Kidney (tissue), 14 donors: Measurements from ENCODE around the gene ASPG. TPM values are rescaled to one million over a fixed set of nuclear protein-coding genes. Genes with fewer than 3 reads are reported as not detected.

Experiments
- DNase-seq, 5 donors: peaks; one replicate each; pipeline ENCODE4 v3.0.0-alpha.2; 2013 to 2020
- FAIRE-seq: peaks from 2 replicates; lab custom pipeline; 2012; peaks lifted over from hg19 to GRCh38; lab: Jason Lieb, UNC
- H3K27ac ChIP-seq, 2 donors: one replicate each; pipeline ENCODE4 v1.7.0; 2013; ENCODE audit warnings: low read depth in 2 of 2, low read length in 2 of 2, inconsistent platforms in 1 of 2
- H3K27me3 ChIP-seq: one replicate; pipeline ENCODE4 v1.7.1; 2013; ENCODE audit warnings: low read length, inconsistent platforms; ENCODE audit not compliant: control insufficient read depth, insufficient read depth
- H3K36me3 ChIP-seq, 3 donors: one replicate each; pipeline versions ENCODE4 v1.7.0 to v1.7.1; 2013; ENCODE audit warnings: low read length in 3 of 3, control low read depth in 1 of 3, inconsistent platforms in 1 of 3; ENCODE audit not compliant: insufficient read depth in 3 of 3, control insufficient read depth in 2 of 3
- H3K4me1 ChIP-seq, 3 donors: one replicate each; pipeline versions ENCODE4 v1.7.0 to v1.7.1; 2013; ENCODE audit warnings: low read length in 3 of 3, inconsistent platforms in 1 of 3, low read depth in 1 of 3; ENCODE audit not compliant: control insufficient read depth in 2 of 3, insufficient read depth in 2 of 3
- H3K4me3 ChIP-seq, 3 donors: one replicate each; pipeline versions ENCODE4 v1.7.0 to v1.8.1; 2013; ENCODE audit warnings: low read length in 3 of 3, control low read depth in 1 of 3, inconsistent platforms in 1 of 3
- H3K9ac ChIP-seq, 3 donors: one replicate each; pipeline versions ENCODE4 v1.7.0 to v1.7.1; 2013; ENCODE audit warnings: low read length in 3 of 3, control low read depth in 1 of 3, inconsistent platforms in 1 of 3
- H3K9me3 ChIP-seq, 3 donors: one replicate each; pipeline versions ENCODE4 v1.7.0 to v1.7.1; 2013; ENCODE audit warnings: low read length in 3 of 3, control low read depth in 1 of 3, inconsistent platforms in 1 of 3; ENCODE audit not compliant: control insufficient read depth in 2 of 3, insufficient read depth in 1 of 3
- intact Hi-C: fragments of 100-400 bp; cut with DNase I; formaldehyde crosslinking; loops from one replicate; pipeline ENCODE4 v1.11.1; 2022
- polyA plus RNA-seq: library from polyadenylated mRNA; stranded (reverse); fragments of 350-450 nt; fragmentation: Illumina TruSeq; extraction: RNeasy Lipid Tissue Mini Kit (QIAGEN cat#74804); gene quantifications from one replicate; pipeline ENCODE4 v1.2.3, GENCODE V29; 2014; ENCODE audit warnings: low read depth, low replicate concordance; ENCODE audit not compliant: insufficient read depth
- total RNA-seq: library from RNA; stranded (reverse); fragmentation: NEBNext Ultra II Directional; extraction: Animal tissue kit (Norgen Biotek cat#: 25700); gene quantifications from one replicate; pipeline ENCODE4 v1.2.1, GENCODE V29; 2021
- TF ChIP-seq, protein P1 (sequence below): IDR thresholded peaks from 3 replicates; pipeline ENCODE4 v1.5.1; 2012; ENCODE audit warnings: mild to moderate bottlenecking, moderate library complexity, borderline replicate concordance; ENCODE audit not compliant: insufficient read depth; ENCODE audit errors: extremely low read depth
- donor health status: control.
- donor health status: control.
- donor health status: control.
- donor health status: control.
- donor health status: control.
- donor health status: DM: yes; HTN: yes; CAD: no.
- donor health status: Normal renal cell carcinoma (clear cell type).

Gene ASPG
- total and polyA plus RNA-seq, 2 donors from 2014 or later = 2.5 to 58.1 TPM

DNA sequence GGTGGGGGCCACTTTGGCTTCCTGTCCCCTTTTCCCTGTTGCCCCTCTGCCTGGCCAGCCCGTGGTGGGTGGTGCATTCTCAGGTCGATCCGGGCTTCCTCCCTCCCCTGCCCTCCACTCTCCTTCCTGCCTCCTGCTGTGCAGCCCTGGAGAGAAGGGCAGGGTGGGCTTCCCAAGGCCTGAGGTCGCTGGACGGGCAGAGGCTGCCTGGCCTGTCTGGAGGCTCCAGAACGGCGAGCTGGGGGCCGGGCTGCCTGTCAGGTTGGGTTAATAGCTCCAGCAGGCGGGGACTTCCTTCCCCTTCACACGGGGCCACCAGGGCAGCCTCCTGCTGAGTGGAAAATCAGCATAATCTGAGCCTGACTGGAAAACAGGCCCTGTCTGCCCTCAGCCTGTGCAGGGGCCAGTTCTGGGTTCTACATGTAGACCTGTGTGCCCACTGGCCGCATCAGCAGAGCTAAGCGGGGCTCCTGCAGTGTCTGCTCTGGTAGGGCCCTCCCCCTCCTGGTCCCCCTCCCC lies 64.2 kb downstream of the ASPG start:
- Histone ChIP-seq H3K4me1 (peaks cover 0 to 5% (median 0%) of the 10 kb centered on the region in 3 donors), H3K9ac (no peak overlapping the region), H3K27me3 (no peaks in the 10 kb centered on the region), H3K4me3 (no peak overlapping the region), H3K36me3 (no peaks in the 10 kb centered on the region), H3K27ac (no peak overlapping the region), H3K9me3 (no peaks in the 10 kb centered on the region)
- intact Hi-C loops = no loop called here
- no peak for FAIRE-seq
- TF ChIP-seq, protein P1, sequence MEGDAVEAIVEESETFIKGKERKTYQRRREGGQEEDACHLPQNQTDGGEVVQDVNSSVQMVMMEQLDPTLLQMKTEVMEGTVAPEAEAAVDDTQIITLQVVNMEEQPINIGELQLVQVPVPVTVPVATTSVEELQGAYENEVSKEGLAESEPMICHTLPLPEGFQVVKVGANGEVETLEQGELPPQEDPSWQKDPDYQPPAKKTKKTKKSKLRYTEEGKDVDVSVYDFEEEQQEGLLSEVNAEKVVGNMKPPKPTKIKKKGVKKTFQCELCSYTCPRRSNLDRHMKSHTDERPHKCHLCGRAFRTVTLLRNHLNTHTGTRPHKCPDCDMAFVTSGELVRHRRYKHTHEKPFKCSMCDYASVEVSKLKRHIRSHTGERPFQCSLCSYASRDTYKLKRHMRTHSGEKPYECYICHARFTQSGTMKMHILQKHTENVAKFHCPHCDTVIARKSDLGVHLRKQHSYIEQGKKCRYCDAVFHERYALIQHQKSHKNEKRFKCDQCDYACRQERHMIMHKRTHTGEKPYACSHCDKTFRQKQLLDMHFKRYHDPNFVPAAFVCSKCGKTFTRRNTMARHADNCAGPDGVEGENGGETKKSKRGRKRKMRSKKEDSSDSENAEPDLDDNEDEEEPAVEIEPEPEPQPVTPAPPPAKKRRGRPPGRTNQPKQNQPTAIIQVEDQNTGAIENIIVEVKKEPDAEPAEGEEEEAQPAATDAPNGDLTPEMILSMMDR = no peak
- peak in 4 of 5 donors; percentile 44 to 83 (median 70) for DNase-seq

DNA sequence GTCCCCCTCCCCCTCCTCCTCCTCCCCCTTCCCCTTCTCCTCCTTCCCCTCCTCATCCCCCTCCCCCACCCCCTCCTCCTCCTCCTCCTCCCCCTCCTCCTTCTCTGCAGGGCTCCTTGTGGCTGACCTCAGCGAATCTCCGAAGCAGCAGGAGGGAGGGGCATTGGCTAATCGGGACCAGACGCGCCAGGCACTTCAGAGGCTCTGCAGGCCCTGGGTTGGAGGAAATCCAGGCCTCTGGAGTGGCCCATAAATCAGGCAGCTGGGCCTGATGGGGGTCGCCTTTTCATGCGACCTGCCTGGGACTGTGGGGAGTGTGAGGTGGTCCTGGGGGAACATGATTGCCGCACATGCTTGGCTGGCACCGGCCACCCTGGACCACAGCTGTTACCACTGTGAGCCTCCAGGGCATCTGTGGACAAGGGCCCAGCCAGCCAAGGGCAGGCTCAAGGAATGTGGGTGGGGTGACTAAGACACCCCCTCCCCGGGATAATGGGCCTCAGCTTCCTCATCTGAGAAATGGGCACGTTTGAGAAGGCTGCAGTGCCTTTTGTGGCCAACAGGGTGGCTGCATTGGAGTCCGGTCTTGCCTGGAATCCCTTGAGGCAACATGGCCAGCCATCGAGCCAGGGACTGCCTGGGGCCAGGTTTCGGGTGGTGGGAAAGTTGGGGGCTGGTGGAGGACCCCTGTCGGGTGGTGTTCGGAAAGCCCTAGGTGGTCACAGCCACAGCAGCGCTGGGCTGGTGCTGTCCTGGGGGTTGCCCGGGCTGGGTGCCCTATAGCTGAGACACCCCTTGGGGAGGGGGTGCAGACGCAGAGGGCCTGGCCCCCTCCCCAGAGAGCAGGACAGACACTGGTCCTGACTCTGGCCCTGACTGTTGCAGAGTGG lies 64.9 kb downstream of the ASPG start:
- no peaks in the 10 kb centered on the region for H3K27me3 ChIP-seq
- H3K9me3 ChIP-seq = no peaks in the 10 kb centered on the region
- TF ChIP-seq, protein P1 = no peak
- H3K4me3 ChIP-seq = no peak overlapping the region
- peaks cover 0 to 5% (median 0%) of the 10 kb centered on the region in 3 donors for H3K4me1 ChIP-seq
- FAIRE-seq (no peak), DNase-seq (peak; percentile 75 to 92 (median 89))
- H3K27ac ChIP-seq = peak overlapping the region in 1 of 2 donors; percentile 32
- no peak overlapping the region for H3K9ac ChIP-seq
- H3K36me3 ChIP-seq = no peaks in the 10 kb centered on the region
- intact Hi-C loops = no loop called here

DNA sequence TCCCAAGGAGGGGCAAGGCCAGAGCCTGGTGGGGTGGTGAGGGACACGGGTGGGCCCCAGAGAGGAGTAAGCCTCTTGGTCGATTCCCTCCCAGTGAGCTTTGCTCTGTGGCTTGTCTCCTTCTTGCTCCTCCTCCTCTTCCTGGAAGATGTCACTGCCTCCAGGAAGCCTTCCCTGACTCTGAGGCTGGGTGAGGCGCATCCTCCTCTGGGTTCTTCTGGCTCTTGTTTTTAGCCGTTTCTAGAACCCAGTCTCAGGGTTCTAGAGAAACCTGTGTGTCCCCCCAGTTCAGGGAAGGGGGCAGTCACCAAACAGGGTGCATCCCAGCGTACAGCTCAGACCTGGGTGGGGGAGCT lies 65.5 kb downstream of the ASPG start:
- DNase-seq (no peak), FAIRE-seq (no peak)
- Histone ChIP-seq H3K27me3 (no peaks in the 10 kb centered on the region), H3K36me3 (no peaks in the 10 kb centered on the region), H3K27ac (no peak overlapping the region), H3K9ac (no peak overlapping the region), H3K4me3 (no peak overlapping the region), H3K9me3 (no peaks in the 10 kb centered on the region), H3K4me1 (peaks cover 0 to 5% (median 0%) of the 10 kb centered on the region in 3 donors)
- intact Hi-C loops = no loop called here
- TF ChIP-seq, protein P1 = no peak
